ENCODE data around the gene HPSE2. TPM values are rescaled to one million over a fixed set of nuclear protein-coding genes. Genes with fewer than 3 reads are reported as not detected.

Gene HPSE2
- total and polyA plus RNA-seq, 2 of the 13 experiments (the other 11 are each of a cell fraction or from before 2014, with no cell fraction given) = 0.01 TPM; not detected in 1

GRCh38 chr10:98446661-98447221 is 788.9 kb downstream of the HPSE2 start, which contains the start of gene HPS1 (continued):
- TF ChIP-seq, protein P1, sequence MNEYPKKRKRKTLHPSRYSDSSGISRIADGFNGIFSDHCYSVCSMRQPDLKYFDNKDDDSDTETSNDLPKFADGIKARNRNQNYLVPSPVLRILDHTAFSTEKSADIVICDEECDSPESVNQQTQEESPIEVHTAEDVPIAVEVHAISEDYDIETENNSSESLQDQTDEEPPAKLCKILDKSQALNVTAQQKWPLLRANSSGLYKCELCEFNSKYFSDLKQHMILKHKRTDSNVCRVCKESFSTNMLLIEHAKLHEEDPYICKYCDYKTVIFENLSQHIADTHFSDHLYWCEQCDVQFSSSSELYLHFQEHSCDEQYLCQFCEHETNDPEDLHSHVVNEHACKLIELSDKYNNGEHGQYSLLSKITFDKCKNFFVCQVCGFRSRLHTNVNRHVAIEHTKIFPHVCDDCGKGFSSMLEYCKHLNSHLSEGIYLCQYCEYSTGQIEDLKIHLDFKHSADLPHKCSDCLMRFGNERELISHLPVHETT (CRISPR knock-in tag; conservative IDR thresholded peaks at IDR 0.05) = no peak
- TF ChIP-seq BHLHE40 (IDR thresholded peaks at IDR 0.05; ENCODE audit: low read length) (peak; percentile 97), NR0B2 (CRISPR knock-in tag; IDR thresholded peaks at IDR 0.05) (peak; percentile 10; the same call in 1 of the 2 replicates), TERF1 (CRISPR knock-in tag; IDR thresholded peaks at IDR 0.05) (no peak), RFXAP (CRISPR knock-in tag; IDR thresholded peaks at IDR 0.05; ENCODE audit: borderline replicate concordance) (peak; percentile 72; the same call in 1 of the 2 replicates), ZFP90 (CRISPR knock-in tag; IDR thresholded peaks at IDR 0.05; ENCODE audit: borderline replicate concordance) (peak; percentile 67), ZSCAN31 (CRISPR knock-in tag; IDR thresholded peaks at IDR 0.05; ENCODE audit: low read depth) (peak; percentile 69; the same call in 1 of the 2 replicates), ZNF235 (CRISPR knock-in tag; IDR thresholded peaks at IDR 0.05; ENCODE audit: borderline replicate concordance) (0 out of 2 replicates have a peak, but pooled peaks have one; percentile 73), HOXA5 (CRISPR knock-in tag; IDR thresholded peaks at IDR 0.05) (peak; percentile 71; the same call in 1 of the 2 replicates), PATZ1 (CRISPR knock-in tag; IDR thresholded peaks at IDR 0.05) (peak; percentile 78; the same call in 1 of the 2 replicates), SALL2 (CRISPR knock-in tag; IDR thresholded peaks at IDR 0.05) (peak; percentile 62; the same call in 1 of the 2 replicates), ZNF407 (CRISPR knock-in tag; IDR thresholded peaks at IDR 0.05; ENCODE audit: not compliant biosample characterization) (peak; percentile 23), ZNF644 (CRISPR knock-in tag; IDR thresholded peaks at IDR 0.05; ENCODE audit: low read depth) (0 out of 2 replicates have a peak, but pooled peaks have one; percentile 8)
- TF ChIP-seq, protein P2, sequence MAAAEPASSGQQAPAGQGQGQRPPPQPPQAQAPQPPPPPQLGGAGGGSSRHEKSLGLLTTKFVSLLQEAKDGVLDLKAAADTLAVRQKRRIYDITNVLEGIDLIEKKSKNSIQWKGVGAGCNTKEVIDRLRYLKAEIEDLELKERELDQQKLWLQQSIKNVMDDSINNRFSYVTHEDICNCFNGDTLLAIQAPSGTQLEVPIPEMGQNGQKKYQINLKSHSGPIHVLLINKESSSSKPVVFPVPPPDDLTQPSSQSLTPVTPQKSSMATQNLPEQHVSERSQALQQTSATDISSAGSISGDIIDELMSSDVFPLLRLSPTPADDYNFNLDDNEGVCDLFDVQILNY (CRISPR knock-in tag; conservative IDR thresholded peaks at IDR 0.05) = 0 out of 2 replicates have a peak, but pooled peaks have one; percentile 33
